OCI-LY7 (cell line): ENCODE measurements around the gene ZDHHC3. TPM values are rescaled to one million over a fixed set of nuclear protein-coding genes. Genes with fewer than 3 reads are reported as not detected.

Experiments used
- BruUV-seq: library from RNA; stranded (reverse); fragments of 400-500 nt; replicated peaks from 2 replicates; lab custom pipeline; 2021; lab: Mats Ljungman, UMichigan
- CTCF ChIA-PET: fragments of 300-600 bp; sonication (Branson Sonifier 250); formaldehyde crosslinking; loops from one replicate; lab custom pipeline; 2022; ENCODE audit warnings: antibody characterized with exemption; ENCODE audit not compliant: unreplicated experiment; lab: Charles Lee
- POLR2A ChIA-PET: fragments of 300-600 bp; sonication (Branson Sonifier 250); formaldehyde crosslinking; loops from one replicate; lab custom pipeline; 2022; ENCODE audit warnings: antibody characterized with exemption; lab: Charles Lee
- DNase-seq: peaks from one replicate; pipeline ENCODE4 v3.0.0-alpha.2; 2015; ENCODE audit warnings: low spot score
- H2AFZ ChIP-seq: fragments of 200-600 bp; sonication (generic), shearing (Covaris generic); 2 replicates; pipeline ENCODE4 v1.6.1; 2014; ENCODE audit warnings: mild to moderate bottlenecking, antibody characterized with exemption, low read length, moderate library complexity
- H3K27ac ChIP-seq: fragments of 200-600 bp; sonication (generic); 2 replicates; pipeline ENCODE4 v1.5.1; 2014; ENCODE audit warnings: mixed run types, low read depth, mild to moderate bottlenecking, moderate library complexity, low read length, inconsistent platforms; ENCODE audit not compliant: poor library complexity, severe bottlenecking
- H3K36me3 ChIP-seq: fragments of 200-600 bp; sonication (generic); 2 replicates; pipeline ENCODE4 v1.6.1; 2014; ENCODE audit warnings: mild to moderate bottlenecking, antibody characterized with exemption, low read length, moderate library complexity, mixed read lengths; ENCODE audit not compliant: insufficient read depth
- H3K4me1 ChIP-seq: fragments of 200-600 bp; sonication (generic); 2 replicates; pipeline ENCODE4 v1.5.1; 2014; ENCODE audit warnings: mild to moderate bottlenecking, low read length; ENCODE audit not compliant: insufficient read depth, poor library complexity, severe bottlenecking
- H3K4me2 ChIP-seq: fragments of 200-600 bp; sonication (generic); 2 replicates; pipeline ENCODE4 v1.6.1; 2014; ENCODE audit warnings: mild to moderate bottlenecking, low read length
- H3K4me3 ChIP-seq: fragments of 200-600 bp; sonication (generic); 2 replicates; pipeline ENCODE4 v1.5.1; 2014; ENCODE audit warnings: mild to moderate bottlenecking, low read depth, low read length; ENCODE audit not compliant: poor library complexity, severe bottlenecking
- H3K79me2 ChIP-seq: fragments of 200-600 bp; sonication (generic); 2 replicates; pipeline ENCODE4 v1.6.1; 2016; ENCODE audit warnings: low read depth, mild to moderate bottlenecking, low read length, moderate library complexity, mixed read lengths; ENCODE audit not compliant: insufficient read depth
- H3K9me2 ChIP-seq: fragments of 200-600 bp; sonication (generic); 2 replicates; pipeline ENCODE4 v1.6.1; 2016; ENCODE audit warnings: mild to moderate bottlenecking, low read length, mixed read lengths; ENCODE audit not compliant: insufficient read depth
- H3K9me3 ChIP-seq: fragments of 200-600 bp; sonication (generic); 2 replicates; pipeline ENCODE4 v1.6.1; 2014; ENCODE audit warnings: mild to moderate bottlenecking, mixed run types, low read length, mixed read lengths
- H4K20me1 ChIP-seq: fragments of 200-600 bp; sonication (generic); 2 replicates; pipeline ENCODE4 v1.6.1; 2014; ENCODE audit warnings: mild to moderate bottlenecking, antibody characterized with exemption, low read length, moderate library complexity, mixed read lengths; ENCODE audit not compliant: insufficient read depth
- EZH2phosphoT487 ChIP-seq: fragments of 200-600 bp; sonication (generic); IDR thresholded peaks from 2 replicates; pipeline ENCODE4 v1.6.1; 2018; ENCODE audit warnings: low read depth, borderline replicate concordance, mild to moderate bottlenecking, mixed run types, antibody characterized with exemption, low read length, moderate library complexity, mixed read lengths
- intact Hi-C: fragments of 100-400 bp; cut with micrococcal nuclease; formaldehyde crosslinking; loops from one replicate; pipeline ENCODE4 v1.10.0; 2022; ENCODE audit not compliant: unreplicated experiment
- total RNA-seq, 2 experiments: library from RNA; depleted of rRNA in 1 of 2; stranded (reverse); fragments of >200 nt in 1 of 2; shearing (Covaris generic) in 1 of 2; gene quantifications; 2 replicates each; pipeline ENCODE4 v1.2.3, GENCODE V29; 2014 to 2022
- TF ChIP-seq, protein P1 (sequence below): fragments of 200-600 bp; sonication (generic); conservative IDR thresholded peaks from 2 replicates; pipeline ENCODE4 v1.5.1; 2014; ENCODE audit warnings: mild to moderate bottlenecking, antibody characterized with exemption, low read length, moderate library complexity, mixed read lengths

Gene ZDHHC3
- total RNA-seq, 2 experiments from 2014 or later = 53.1 to 53.6 TPM

DNA sequence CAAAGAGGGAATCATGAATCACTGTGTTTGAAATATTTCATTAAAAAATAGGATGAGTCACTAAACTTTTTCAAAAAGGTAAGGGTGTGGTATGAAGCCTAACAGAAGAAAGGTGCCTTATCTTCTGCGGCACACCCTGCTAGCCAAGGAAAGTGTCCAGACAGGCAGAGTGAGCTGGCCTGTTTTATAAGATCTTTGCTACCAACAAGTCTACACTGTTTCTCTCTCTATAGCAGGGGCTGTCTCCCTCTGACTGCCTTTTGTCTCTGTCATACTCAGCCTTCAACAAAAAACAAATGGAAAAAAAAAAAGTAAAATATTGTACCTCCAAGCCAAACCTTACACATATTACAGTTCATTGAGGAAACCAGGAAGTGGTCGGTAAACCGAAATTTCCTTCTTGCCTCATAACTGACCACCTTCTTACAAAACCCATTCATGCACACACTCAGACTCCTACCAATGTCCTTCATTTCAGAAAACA, 9.1 kb downstream of the ZDHHC3 start:
- CTCF ChIA-PET = no interaction called here

DNA sequence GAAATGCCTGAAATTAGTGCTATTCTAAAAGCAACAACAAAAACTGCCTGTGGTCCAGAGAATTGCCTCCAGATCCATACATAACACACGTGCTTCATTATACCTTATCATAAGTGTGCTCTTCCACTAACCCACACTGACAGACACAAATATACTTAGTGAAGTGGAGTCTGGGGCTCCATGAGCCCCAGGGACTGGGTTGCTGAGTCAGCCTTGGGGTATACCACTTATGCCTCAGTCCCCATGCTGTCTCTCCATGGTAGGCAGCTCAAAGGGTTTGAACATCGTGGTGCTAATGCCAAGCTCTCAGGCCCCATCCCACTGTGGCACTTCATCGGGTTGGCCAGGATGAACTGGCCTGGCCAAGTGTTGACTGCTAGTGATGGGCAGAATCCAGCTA, 10.8 kb downstream of the ZDHHC3 start:
- Histone ChIP-seq H2AFZ (no peak overlapping the region), H4K20me1 (peaks cover 30% of the 10 kb centered on the region), H3K4me1 (peaks cover 39% of the 10 kb centered on the region), H3K9me2 (no peaks in the 10 kb centered on the region), H3K4me3 (no peak overlapping the region), H3K27ac (no peak overlapping the region), H3K4me2 (no peak overlapping the region), H3K36me3 (peaks cover 13% of the 10 kb centered on the region; the same call in 1 of the 2 replicates), H3K9me3 (no peaks in the 10 kb centered on the region), H3K79me2 (peaks cover 84% of the 10 kb centered on the region)
- TF ChIP-seq EZH2phosphoT487 = no peak
- TF ChIP-seq, protein P1, sequence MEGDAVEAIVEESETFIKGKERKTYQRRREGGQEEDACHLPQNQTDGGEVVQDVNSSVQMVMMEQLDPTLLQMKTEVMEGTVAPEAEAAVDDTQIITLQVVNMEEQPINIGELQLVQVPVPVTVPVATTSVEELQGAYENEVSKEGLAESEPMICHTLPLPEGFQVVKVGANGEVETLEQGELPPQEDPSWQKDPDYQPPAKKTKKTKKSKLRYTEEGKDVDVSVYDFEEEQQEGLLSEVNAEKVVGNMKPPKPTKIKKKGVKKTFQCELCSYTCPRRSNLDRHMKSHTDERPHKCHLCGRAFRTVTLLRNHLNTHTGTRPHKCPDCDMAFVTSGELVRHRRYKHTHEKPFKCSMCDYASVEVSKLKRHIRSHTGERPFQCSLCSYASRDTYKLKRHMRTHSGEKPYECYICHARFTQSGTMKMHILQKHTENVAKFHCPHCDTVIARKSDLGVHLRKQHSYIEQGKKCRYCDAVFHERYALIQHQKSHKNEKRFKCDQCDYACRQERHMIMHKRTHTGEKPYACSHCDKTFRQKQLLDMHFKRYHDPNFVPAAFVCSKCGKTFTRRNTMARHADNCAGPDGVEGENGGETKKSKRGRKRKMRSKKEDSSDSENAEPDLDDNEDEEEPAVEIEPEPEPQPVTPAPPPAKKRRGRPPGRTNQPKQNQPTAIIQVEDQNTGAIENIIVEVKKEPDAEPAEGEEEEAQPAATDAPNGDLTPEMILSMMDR = no peak
- ChIA-PET CTCF (interaction anchor here (0.6 kb wide), 1 partner anchor 12 kb away, joined by 3 read pairs; no protein-coding TSS in a partner anchor), POLR2A (interaction anchor here (0.6 kb wide), 1 partner anchor 9 kb away, joined by 3 read pairs; no protein-coding TSS in a partner anchor)
- intact Hi-C loops = no loop called here
- no peak for DNase-seq
- BruUV-seq = no TSS peak

More for the DNA sequence above, 9.1 kb downstream of the ZDHHC3 start:
- H2AFZ ChIP-seq = no peak overlapping the region
- no peaks in the 10 kb centered on the region for H3K9me2 ChIP-seq
- peaks cover 88% of the 10 kb centered on the region for H3K79me2 ChIP-seq
- POLR2A ChIA-PET = interaction anchor here (0.6 to 1.5 kb wide), 4 partner anchors 9 to 29 kb away, joined by 3 to 5 read pairs (median 3); partner anchors contain the start of genes EXOSC7 and ZDHHC3
- TF ChIP-seq, protein P1 = no peak
- no peak for TF ChIP-seq EZH2phosphoT487
- H3K4me3 ChIP-seq = no peak overlapping the region
- peak overlapping the region; percentile 84 for H3K4me2 ChIP-seq
- H3K36me3 ChIP-seq = peaks cover 22% of the 10 kb centered on the region; the same call in 1 of the 2 replicates
- DNase-seq = no peak
- peaks cover 34% of the 10 kb centered on the region for H4K20me1 ChIP-seq
- intact Hi-C loops = no loop called here
- H3K27ac ChIP-seq = no peak overlapping the region
- BruUV-seq = no TSS peak
- H3K4me1 ChIP-seq = peaks cover 54% of the 10 kb centered on the region
- no peaks in the 10 kb centered on the region for H3K9me3 ChIP-seq
